ENCODE data around the gene ELF1. TPM values are rescaled to one million over a fixed set of nuclear protein-coding genes. Genes with fewer than 3 reads are reported as not detected.
A peak's percentile ranks its signal among the peaks of the same experiment; 100 is the strongest.

Gene ELF1
- total and polyA plus RNA-seq, 2 donors (not counting 3 experiments of a cell fraction or from before 2014, with no cell fraction given): 31.8 to 61.2 TPM

DNA sequence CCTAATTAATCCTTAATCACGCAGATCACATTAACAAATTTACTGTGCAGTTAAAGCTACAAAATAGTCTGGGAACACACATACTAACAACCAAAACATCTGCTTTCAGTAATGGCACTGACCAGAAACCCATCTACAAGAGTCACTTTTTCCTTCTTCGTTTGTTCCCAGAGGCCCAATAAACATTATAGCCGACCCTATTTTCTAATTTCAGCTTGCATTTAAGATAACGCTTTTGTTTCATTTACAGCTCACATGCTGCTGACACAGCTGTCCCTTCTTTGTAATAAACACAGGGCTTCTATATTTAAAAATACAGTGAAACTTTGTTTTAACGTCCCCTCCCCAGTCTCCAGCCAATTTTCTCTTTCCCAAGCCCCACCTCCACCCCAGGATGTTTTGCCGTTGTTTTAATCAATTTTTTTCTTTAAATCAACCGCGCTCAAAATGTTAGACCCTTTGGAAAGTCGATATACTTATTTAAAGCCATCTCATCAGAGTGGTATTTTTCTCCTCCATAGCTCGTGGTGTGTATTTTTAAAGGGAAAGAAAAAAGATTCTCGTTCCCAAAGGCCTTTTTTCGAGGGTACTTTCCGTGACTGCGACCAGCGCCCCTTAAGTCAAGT lies 40.5 kb upstream of the ELF1 start:
- DNase-seq (ENCODE audit: low read depth, low spot score): peak; percentile 72
- no TSS peak for BruUV-seq (replicated peaks)
- POLR2A ChIA-PET: interaction anchor here (1.0 kb wide), 1 partner anchor 20 kb away, joined by 4 read pairs; no protein-coding TSS in a partner anchor

More for the DNA sequence above, 40.5 kb upstream of the ELF1 start:
- TF ChIP-seq GATA2 (IDR thresholded peaks at IDR 0.05; ENCODE audit: insufficient read depth, insufficient read length, low read depth, low read length) (no peak), JUN (IDR thresholded peaks at IDR 0.05; ENCODE audit: borderline replicate concordance, insufficient read depth, insufficient read length, low read depth) (no peak), EZH2 (IDR thresholded peaks at IDR 0.05; ENCODE audit: borderline replicate concordance, low read depth, low read length, severe bottlenecking) (no peak), MAX (IDR thresholded peaks at IDR 0.05; ENCODE audit: insufficient read depth, insufficient read length) (no peak), POLR2A (IDR thresholded peaks at IDR 0.05; ENCODE audit: low read depth, low read length) (no peak), MYC (IDR thresholded peaks at IDR 0.05; ENCODE audit: low read depth, low read length) (no peak), POLR2AphosphoS5 (IDR thresholded peaks at IDR 0.05; ENCODE audit: insufficient read depth, low read depth, low read length) (no peak), FOS (IDR thresholded peaks at IDR 0.05; ENCODE audit: borderline replicate concordance, insufficient read depth, low read length) (no peak), CTCF (IDR thresholded peaks at IDR 0.05; ENCODE audit: extremely low read depth in 1 of 2, insufficient read depth in 1 of 2, low read depth in 1 of 2, low read length in 2 of 2) (no peak)
- Histone ChIP-seq H3K9ac (replicated peaks; ENCODE audit: extremely low read depth, insufficient read depth, low read length) (peak overlapping the region; percentile 93), H4K20me1 (replicated peaks; ENCODE audit: control insufficient read depth, extremely low read depth, insufficient read depth, low read length) (no peaks in the 10 kb centered on the region), H3K36me3 (ENCODE audit: control insufficient read depth in 2 of 2, extremely low read depth in 1 of 2, insufficient read depth in 2 of 2, low read length in 2 of 2) (no peaks in the 10 kb centered on the region), H3K27me3 (ENCODE audit: control insufficient read depth in 2 of 2, insufficient read depth in 2 of 2, low read length in 2 of 2) (no peaks in the 10 kb centered on the region), H3K4me2 (ENCODE audit: insufficient read depth, low read length) (peak overlapping the region; percentile 94), H3K4me1 (ENCODE audit: control insufficient read depth, extremely low read depth, insufficient read depth, low read length) (peaks cover 38% of the 10 kb centered on the region), H3K27ac (ENCODE audit: insufficient read depth, low read depth, low read length) (peak overlapping the region; percentile 93), H2AFZ (ENCODE audit: low read depth, low read length) (peak overlapping the region; percentile 37), H3K9me3 (replicated peaks; ENCODE audit: control insufficient read depth, insufficient read depth, low read length) (no peaks in the 10 kb centered on the region), H3K4me3 (replicated peaks in 1 of 3; ENCODE audit: insufficient read depth in 1 of 3, low read depth in 1 of 3, low read length in 3 of 3) (peak overlapping the region; percentile 56 to 96 (median 71)), H3K79me2 (ENCODE audit: control insufficient read depth, insufficient read depth, low read length) (peaks cover 65% of the 10 kb centered on the region), H3K9me1 (replicated peaks; ENCODE audit: control insufficient read depth, extremely low read depth, insufficient read depth, low read length) (no peaks in the 10 kb centered on the region)
- intact Hi-C loops (cut with micrococcal nuclease): loop anchor here (1.0 to 10.0 kb wide), 7 partner anchors 73 to 903 kb away; partner anchors contain the start of genes KBTBD6, MRPS31, NAA16 and VWA8
- FAIRE-seq: peak; percentile 15
- CTCF ChIA-PET: interaction anchor here (1.1 to 2.3 kb wide), 5 partner anchors 14 to 138 kb away, joined by 4 to 8 read pairs (median 5); no protein-coding TSS in a partner anchor
- dilution Hi-C loops (cut with MboI; ENCODE audit: extremely low pct_ligation_motif_present, low sequenced_read_pairs): no loop called here
